Measurements from ENCODE around the gene GADD45B. TPM values are rescaled to one million over a fixed set of nuclear protein-coding genes. Genes with fewer than 3 reads are reported as not detected.

GADD45B gene
- total RNA-seq, 1 experiment from 2014 or later = 23.8 TPM

DNA sequence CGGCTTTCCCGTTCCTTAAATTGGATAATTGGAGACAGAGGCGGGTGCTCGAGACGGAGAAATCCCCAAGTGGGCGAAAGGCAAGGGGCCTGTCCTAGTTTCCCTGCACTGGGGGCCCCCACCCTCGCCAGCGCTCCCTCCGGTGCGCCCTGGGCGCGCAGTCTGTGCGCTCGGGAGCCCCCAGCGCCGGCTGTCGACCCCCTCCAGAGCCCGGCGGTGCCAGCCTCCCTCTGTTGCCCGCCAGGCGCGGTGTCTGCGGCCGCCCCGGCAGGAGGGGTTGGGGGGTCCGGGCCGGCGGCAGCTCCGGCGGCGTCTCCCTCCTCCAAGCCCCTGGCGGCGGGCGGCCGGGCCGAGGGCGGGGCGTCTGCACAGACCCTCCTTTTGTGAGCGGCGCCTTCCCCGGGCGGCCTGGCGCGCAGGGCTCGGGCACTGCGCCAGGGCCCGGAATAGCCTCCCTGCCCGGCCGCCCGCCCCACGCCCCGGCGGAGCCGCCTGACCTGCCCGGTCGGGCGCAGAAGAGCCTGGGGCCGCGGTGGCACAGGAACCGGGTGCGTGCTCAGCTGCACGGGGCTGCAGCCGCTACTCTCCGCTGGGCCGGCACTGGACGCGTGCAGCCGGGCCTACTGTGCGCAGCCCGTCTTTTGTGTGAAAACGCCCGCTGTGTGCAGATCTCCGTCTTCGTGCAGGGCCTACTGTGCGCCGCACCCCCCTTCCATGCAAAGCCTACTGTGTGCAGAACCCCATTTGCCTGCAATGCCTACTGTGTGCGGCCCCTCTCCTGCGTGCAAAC lies 13.2 kb downstream of the GADD45B start:
- Histone ChIP-seq H3K36me3 (ENCODE audit: control insufficient read depth, insufficient read depth, low read length) (no peaks in the 10 kb centered on the region), H3K27me3 (replicated peaks; ENCODE audit: control insufficient read depth, insufficient read depth, low read length) (no peaks in the 10 kb centered on the region), H3K4me1 (peaks cover 16% of the 10 kb centered on the region), H3K4me3 (ENCODE audit: low read depth, low read length) (no peak overlapping the region), H3K9me3 (no peaks in the 10 kb centered on the region)
- POLR2A ChIA-PET = no interaction called here
- peaks cover 2% of the 10 kb centered on the region for H3K9me3 Mint-ChIP-seq (ENCODE audit: unreplicated experiment)
- DNase-seq = no peak
- H3K27me3 Mint-ChIP-seq (ENCODE audit: insufficient read depth, unreplicated experiment) = no peaks in the 10 kb centered on the region
- H3K27ac Mint-ChIP-seq (ENCODE audit: unreplicated experiment) = no peak overlapping the region
- H3K4me3 Mint-ChIP-seq (ENCODE audit: unreplicated experiment) = no peak overlapping the region
- intact Hi-C loops (cut with micrococcal nuclease; ENCODE audit: unreplicated experiment) = no loop called here
- H3K4me1 Mint-ChIP-seq (ENCODE audit: low read depth, unreplicated experiment) = peaks cover 9% of the 10 kb centered on the region
- no TSS peak for BruUV-seq (replicated peaks)
- no peak for TF ChIP-seq CTCF (IDR thresholded peaks at IDR 0.05; ENCODE audit: insufficient read depth in 1 of 2, low read depth in 1 of 2, low read length in 1 of 2, severe bottlenecking in 1 of 2, unreplicated experiment in 1 of 2)
- H3K36me3 Mint-ChIP-seq (ENCODE audit: insufficient read depth, unreplicated experiment) = peaks cover 4% of the 10 kb centered on the region
- CTCF ChIA-PET = no interaction called here

GRCh38 chr19:2490659-2491058 lies 14.7 kb downstream of the GADD45B start:
- DNase-seq = no peak
- POLR2A ChIA-PET = interaction anchor here (0.7 kb wide), 1 partner anchor 15 kb away, joined by 5 read pairs; no protein-coding TSS in a partner anchor

More at GRCh38 chr19:2490659-2491058, 14.7 kb downstream of the GADD45B start:
- Mint-ChIP-seq H3K4me1 (ENCODE audit: low read depth, unreplicated experiment) (peaks cover 9% of the 10 kb centered on the region), H3K27me3 (ENCODE audit: insufficient read depth, unreplicated experiment) (no peaks in the 10 kb centered on the region), H3K9me3 (ENCODE audit: unreplicated experiment) (no peaks in the 10 kb centered on the region), H3K36me3 (ENCODE audit: insufficient read depth, unreplicated experiment) (peaks cover 5% of the 10 kb centered on the region), H3K27ac (ENCODE audit: unreplicated experiment) (no peak overlapping the region), H3K4me3 (ENCODE audit: unreplicated experiment) (no peak overlapping the region)
- no TSS peak for BruUV-seq (replicated peaks)
- Histone ChIP-seq H3K9me3 (no peaks in the 10 kb centered on the region), H3K4me3 (ENCODE audit: low read depth, low read length) (no peak overlapping the region), H3K27me3 (replicated peaks; ENCODE audit: control insufficient read depth, insufficient read depth, low read length) (no peaks in the 10 kb centered on the region), H3K36me3 (ENCODE audit: control insufficient read depth, insufficient read depth, low read length) (no peaks in the 10 kb centered on the region), H3K4me1 (peaks cover 25% of the 10 kb centered on the region)
- intact Hi-C loops (cut with micrococcal nuclease; ENCODE audit: unreplicated experiment) = no loop called here
- CTCF ChIA-PET = no interaction called here
- TF ChIP-seq CTCF (IDR thresholded peaks at IDR 0.05; ENCODE audit: insufficient read depth in 1 of 2, low read depth in 1 of 2, low read length in 1 of 2, severe bottlenecking in 1 of 2, unreplicated experiment in 1 of 2) = no peak

Measured in Caco-2 (cell line).